Germinal center (tissue), 1 donor: ENCODE measurements around the gene NR6A1.

Source experiments
- DNase-seq: peaks from one replicate; pipeline ENCODE4 v3.0.0; 2012; ENCODE audit warnings: mixed read lengths, low spot score

Gene NR6A1

GRCh38 chr9:124526174-124526573 is 244.9 kb downstream of the NR6A1 start:
- DNase-seq, result no peak

- DNase-seq, result no peak
Observed at GRCh38 chr9:124522121-124523098, 248.7 kb downstream of the NR6A1 start.

GRCh38 chr9:124521142-124521541 is 250.0 kb downstream of the NR6A1 start:
- no peak for DNase-seq

- no peak for DNase-seq
Observed at GRCh38 chr9:124520206-124520596, 250.9 kb downstream of the NR6A1 start.

- no peak for DNase-seq
Observed at GRCh38 chr9:124518116-124518515, 253.0 kb downstream of the NR6A1 start.

GRCh38 chr9:124517600-124517999 is 253.5 kb downstream of the NR6A1 start:
- no peak for DNase-seq

- no peak for DNase-seq
Observed at GRCh38 chr9:124514874-124515273, 256.2 kb downstream of the NR6A1 start.

- no peak for DNase-seq
Observed at GRCh38 chr9:124514125-124514524, 257.0 kb downstream of the NR6A1 start.

GRCh38 chr9:124513376-124513994 is 257.6 kb downstream of the NR6A1 start:
- DNase-seq, result no peak

- no peak for DNase-seq
Observed at GRCh38 chr9:124512806-124513204, 258.3 kb downstream of the NR6A1 start.

GRCh38 chr9:124511891-124512805 is 259.0 kb downstream of the NR6A1 start:
- DNase-seq, result no peak

GRCh38 chr9:124511426-124511840 is 259.7 kb downstream of the NR6A1 start:
- no peak for DNase-seq

GRCh38 chr9:124510650-124511425 is 260.3 kb downstream of the NR6A1 start:
- no peak for DNase-seq

GRCh38 chr9:124507880-124508423 is 263.2 kb downstream of the NR6A1 start:
- no peak for DNase-seq

GRCh38 chr9:124506931-124507879 is 263.9 kb downstream of the NR6A1 start, which contains the start of gene NR5A1:
Gene NR5A1 (minus strand): TSS chr9:124507399. CDS start chr9:124503395, 4,004 bp downstream.
- DNase-seq, result no peak

- no peak for DNase-seq
Observed at GRCh38 chr9:124506433-124506832, 264.7 kb downstream of the NR6A1 start.

GRCh38 chr9:124505901-124506346 is 265.2 kb downstream of the NR6A1 start:
- DNase-seq, result no peak

- DNase-seq, result no peak
Observed at GRCh38 chr9:124505006-124505900, 265.9 kb downstream of the NR6A1 start.
